ENCODE measurements around the gene OVCH1. TPM values are rescaled to one million over a fixed set of nuclear protein-coding genes. Genes with fewer than 3 reads are reported as not detected.

OVCH1 gene
- total RNA-seq, 4 donors from 2014 or later: 0.17 to 0.78 TPM; not detected in 2

GRCh38 chr12:29416748-29417147, 80.7 kb downstream of the OVCH1 start:
- DNase-seq (ENCODE audit: extremely low spot score): no peak
- intact Hi-C loops (cut with DNase I): no loop called here
- Histone ChIP-seq H3K9me3 (peaks cover 0 to 3% (median 0%) of the 10 kb centered on the region in 4 donors), H3K4me3 (no peak overlapping the region), H3K36me3 (no peaks in the 10 kb centered on the region), H3K27me3 (no peaks in the 10 kb centered on the region), H3K4me1 (no peaks in the 10 kb centered on the region), H3K27ac (replicated peaks in 1 of 4) (no peak overlapping the region)
- TF ChIP-seq POLR2AphosphoS5 (IDR thresholded peaks at IDR 0.05): no peak
- no peak for TF ChIP-seq EP300 (IDR thresholded peaks at IDR 0.05)
- no peak for TF ChIP-seq POLR2A (IDR thresholded peaks at IDR 0.05; ENCODE audit: low read depth)
- no peak for TF ChIP-seq CTCF (IDR thresholded peaks at IDR 0.05)

DNA sequence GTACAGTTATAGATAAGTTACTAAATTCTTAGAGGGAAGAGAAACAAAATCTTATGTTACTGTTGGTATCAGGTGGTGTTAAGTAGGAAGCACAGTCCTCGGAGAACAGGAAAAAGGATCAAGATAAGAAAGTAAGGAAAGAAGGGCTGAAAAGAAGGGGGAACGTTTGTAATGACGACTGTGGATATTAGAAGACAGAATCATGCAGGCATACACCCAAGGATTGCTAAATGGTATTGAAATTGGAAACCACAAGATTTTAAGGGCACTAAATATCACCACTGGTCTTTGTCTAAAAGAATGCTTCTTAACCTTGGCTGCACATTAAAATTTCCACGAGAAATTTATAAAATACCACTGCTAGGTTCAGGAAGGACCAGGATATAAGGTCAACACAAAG, 82.4 kb downstream of the OVCH1 start:
- H3K9me3 ChIP-seq: peaks cover 0 to 4% (median 0%) of the 10 kb centered on the region in 4 donors
- no peak overlapping the region for H3K27ac ChIP-seq (replicated peaks in 1 of 4)
- H3K36me3 ChIP-seq: no peaks in the 10 kb centered on the region
- 62% methylated on average over 4 of the region's 4 CpGs for WGBS
- intact Hi-C loops (cut with DNase I): no loop called here
- TF ChIP-seq POLR2A (IDR thresholded peaks at IDR 0.05; ENCODE audit: low read depth) (no peak), CTCF (IDR thresholded peaks at IDR 0.05) (no peak), EP300 (IDR thresholded peaks at IDR 0.05) (no peak), POLR2AphosphoS5 (IDR thresholded peaks at IDR 0.05) (no peak)
- no peaks in the 10 kb centered on the region for H3K27me3 ChIP-seq
- H3K4me3 ChIP-seq: no peak overlapping the region
- no peak for DNase-seq (ENCODE audit: extremely low spot score)
- H3K4me1 ChIP-seq: no peaks in the 10 kb centered on the region

GRCh38 chr12:29414368-29414767, 83.1 kb downstream of the OVCH1 start:
- no peak overlapping the region for H3K4me3 ChIP-seq
- intact Hi-C loops (cut with DNase I): no loop called here
- no peaks in the 10 kb centered on the region for H3K4me1 ChIP-seq
- TF ChIP-seq POLR2AphosphoS5 (IDR thresholded peaks at IDR 0.05) (no peak), CTCF (IDR thresholded peaks at IDR 0.05) (no peak), POLR2A (IDR thresholded peaks at IDR 0.05; ENCODE audit: low read depth) (no peak)
- no peaks in the 10 kb centered on the region for H3K27me3 ChIP-seq
- no peak overlapping the region for H3K27ac ChIP-seq (replicated peaks in 1 of 4)
- peaks cover 0 to 4% (median 0%) of the 10 kb centered on the region in 4 donors for H3K9me3 ChIP-seq
- no peak for DNase-seq (ENCODE audit: extremely low spot score)
- H3K36me3 ChIP-seq: no peaks in the 10 kb centered on the region

- intact Hi-C loops (cut with DNase I): no loop called here
- no peak for DNase-seq (ENCODE audit: extremely low spot score)
- H3K4me3 ChIP-seq: no peak overlapping the region
- H3K36me3 ChIP-seq: no peaks in the 10 kb centered on the region
- no peaks in the 10 kb centered on the region for H3K27me3 ChIP-seq
- WGBS: 65% methylated on average over 4 of the region's 4 CpGs
- no peak for TF ChIP-seq EP300 (IDR thresholded peaks at IDR 0.05)
- TF ChIP-seq CTCF (IDR thresholded peaks at IDR 0.05): no peak
- no peak for TF ChIP-seq POLR2AphosphoS5 (IDR thresholded peaks at IDR 0.05)
- no peak for TF ChIP-seq POLR2A (IDR thresholded peaks at IDR 0.05; ENCODE audit: low read depth)
- no peaks in the 10 kb centered on the region for H3K9me3 ChIP-seq
- H3K4me1 ChIP-seq: no peaks in the 10 kb centered on the region
- no peak overlapping the region for H3K27ac ChIP-seq (replicated peaks in 1 of 4)
Observed at GRCh38 chr12:29405561-29405960, 91.9 kb downstream of the OVCH1 start.

- intact Hi-C loops (cut with DNase I): no loop called here
- no peaks in the 10 kb centered on the region for H3K4me1 ChIP-seq
- DNase-seq (ENCODE audit: extremely low spot score): no peak
- no peaks in the 10 kb centered on the region for H3K27me3 ChIP-seq
- H3K36me3 ChIP-seq: no peaks in the 10 kb centered on the region
- H3K9me3 ChIP-seq: no peaks in the 10 kb centered on the region
- WGBS: 72% methylated on average over 4 of the region's 4 CpGs
- TF ChIP-seq POLR2AphosphoS5 (IDR thresholded peaks at IDR 0.05): no peak
- no peak for TF ChIP-seq CTCF (IDR thresholded peaks at IDR 0.05)
- no peak for TF ChIP-seq EP300 (IDR thresholded peaks at IDR 0.05)
- no peak for TF ChIP-seq POLR2A (IDR thresholded peaks at IDR 0.05; ENCODE audit: low read depth)
- no peak overlapping the region for H3K27ac ChIP-seq (replicated peaks in 1 of 4)
- no peak overlapping the region for H3K4me3 ChIP-seq
Observed at GRCh38 chr12:29403991-29404390, 93.5 kb downstream of the OVCH1 start.
